HL-60 (cell line): ENCODE measurements around the gene JADE2.

ENCODE experiments used
- DNase-seq, 2 experiments: peaks; one replicate each; pipeline ENCODE4 v3.0.0-alpha.2; 2010 to 2020; ENCODE audit warnings: low read depth in 1 of 2, low spot score in 1 of 2
- H3K27ac ChIP-seq: fragments of 250-450 bp; sonication (Bioruptor Pico); replicated peaks from 2 replicates; pipeline ENCODE4 v1.5.1; 2020; ENCODE audit warnings: mild to moderate bottlenecking, moderate library complexity
- H3K27me3 ChIP-seq: fragments of 250-450 bp; sonication (Bioruptor Pico); 2 replicates; pipeline ENCODE4 v1.5.1; 2021; ENCODE audit warnings: mild to moderate bottlenecking, moderate library complexity; ENCODE audit not compliant: insufficient read depth, poor library complexity, severe bottlenecking
- H3K4me3 ChIP-seq: replicated peaks from 2 replicates; pipeline ENCODE4 v1.5.1; 2011; ENCODE audit warnings: mild to moderate bottlenecking, control low read depth, low read length; ENCODE audit not compliant: insufficient read depth
- CTCF ChIP-seq: IDR thresholded peaks from one replicate; pipeline ENCODE4 v1.5.1; 2011; ENCODE audit warnings: low read length, control low read depth, inconsistent platforms; ENCODE audit not compliant: insufficient read depth
- GABPA ChIP-seq: IDR thresholded peaks from 2 replicates; pipeline ENCODE4 v1.6.1; 2012; ENCODE audit warnings: low read depth
- POLR2AphosphoS5 ChIP-seq: IDR thresholded peaks from 2 replicates; pipeline ENCODE4 v1.6.1; 2012; ENCODE audit warnings: low read depth
- SPI1 ChIP-seq: IDR thresholded peaks from 2 replicates; pipeline ENCODE4 v1.6.1; 2012; ENCODE audit warnings: low read depth, mild to moderate bottlenecking, borderline replicate concordance
- TF ChIP-seq, protein P1 (sequence below): IDR thresholded peaks from 2 replicates; pipeline ENCODE4 v1.6.1; 2012; ENCODE audit warnings: low read depth; ENCODE audit not compliant: insufficient replicate concordance

JADE2 gene

DNA sequence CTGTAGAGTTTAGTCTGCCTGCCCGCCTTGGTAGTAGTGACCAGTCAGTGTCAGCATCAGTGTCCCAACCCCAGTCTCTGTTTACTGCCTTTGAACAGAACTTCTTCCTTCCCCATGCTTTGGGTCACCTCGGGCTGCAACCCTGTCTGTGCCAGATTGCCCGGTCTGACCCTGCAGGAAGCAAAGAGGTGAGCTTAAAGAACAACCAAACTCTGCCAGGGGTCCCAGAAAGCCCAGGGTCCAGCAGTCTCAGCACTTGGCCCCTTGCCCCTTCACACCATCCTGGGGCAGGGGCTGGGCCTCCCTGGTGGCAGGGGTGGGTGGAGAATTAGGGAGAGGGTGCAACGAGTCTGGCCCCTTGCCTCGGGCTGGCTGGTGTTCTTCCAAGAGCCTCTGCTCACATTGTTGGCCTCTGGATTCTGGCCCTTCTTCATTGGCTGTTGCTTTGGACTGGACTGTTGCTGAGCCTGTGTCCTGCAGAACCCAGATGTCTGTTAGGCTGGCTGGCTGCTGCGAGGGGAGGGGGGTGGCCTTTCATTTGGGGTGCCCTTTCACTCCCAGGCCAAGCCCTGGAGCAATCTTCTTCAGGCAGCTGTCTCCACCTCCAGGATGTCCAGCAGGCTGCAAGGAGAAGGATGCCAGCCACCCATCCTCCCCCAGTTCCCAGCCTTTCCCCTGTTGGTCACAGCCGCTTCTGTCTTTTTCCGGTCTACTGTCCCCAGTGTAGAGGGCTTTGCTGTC lies 55.9 kb downstream of the JADE2 start:
- Histone ChIP-seq H3K27me3 (no peaks in the 10 kb centered on the region), H3K27ac (no peak overlapping the region), H3K4me3 (no peak overlapping the region)
- no peak for DNase-seq
- TF ChIP-seq CTCF: no peak
- TF ChIP-seq POLR2AphosphoS5: no peak
- TF ChIP-seq, protein P1, sequence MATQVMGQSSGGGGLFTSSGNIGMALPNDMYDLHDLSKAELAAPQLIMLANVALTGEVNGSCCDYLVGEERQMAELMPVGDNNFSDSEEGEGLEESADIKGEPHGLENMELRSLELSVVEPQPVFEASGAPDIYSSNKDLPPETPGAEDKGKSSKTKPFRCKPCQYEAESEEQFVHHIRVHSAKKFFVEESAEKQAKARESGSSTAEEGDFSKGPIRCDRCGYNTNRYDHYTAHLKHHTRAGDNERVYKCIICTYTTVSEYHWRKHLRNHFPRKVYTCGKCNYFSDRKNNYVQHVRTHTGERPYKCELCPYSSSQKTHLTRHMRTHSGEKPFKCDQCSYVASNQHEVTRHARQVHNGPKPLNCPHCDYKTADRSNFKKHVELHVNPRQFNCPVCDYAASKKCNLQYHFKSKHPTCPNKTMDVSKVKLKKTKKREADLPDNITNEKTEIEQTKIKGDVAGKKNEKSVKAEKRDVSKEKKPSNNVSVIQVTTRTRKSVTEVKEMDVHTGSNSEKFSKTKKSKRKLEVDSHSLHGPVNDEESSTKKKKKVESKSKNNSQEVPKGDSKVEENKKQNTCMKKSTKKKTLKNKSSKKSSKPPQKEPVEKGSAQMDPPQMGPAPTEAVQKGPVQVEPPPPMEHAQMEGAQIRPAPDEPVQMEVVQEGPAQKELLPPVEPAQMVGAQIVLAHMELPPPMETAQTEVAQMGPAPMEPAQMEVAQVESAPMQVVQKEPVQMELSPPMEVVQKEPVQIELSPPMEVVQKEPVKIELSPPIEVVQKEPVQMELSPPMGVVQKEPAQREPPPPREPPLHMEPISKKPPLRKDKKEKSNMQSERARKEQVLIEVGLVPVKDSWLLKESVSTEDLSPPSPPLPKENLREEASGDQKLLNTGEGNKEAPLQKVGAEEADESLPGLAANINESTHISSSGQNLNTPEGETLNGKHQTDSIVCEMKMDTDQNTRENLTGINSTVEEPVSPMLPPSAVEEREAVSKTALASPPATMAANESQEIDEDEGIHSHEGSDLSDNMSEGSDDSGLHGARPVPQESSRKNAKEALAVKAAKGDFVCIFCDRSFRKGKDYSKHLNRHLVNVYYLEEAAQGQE: no peak
- no peak for TF ChIP-seq SPI1
- no peak for TF ChIP-seq GABPA

GRCh38 chr5:134582281-134582680 lies 56.8 kb downstream of the JADE2 start:
- Histone ChIP-seq H3K27me3 (no peaks in the 10 kb centered on the region), H3K27ac (no peak overlapping the region), H3K4me3 (no peak overlapping the region)
- no peak for DNase-seq
- TF ChIP-seq CTCF: no peak
- TF ChIP-seq, protein P1: no peak

- H3K27ac ChIP-seq: no peak overlapping the region
- no peaks in the 10 kb centered on the region for H3K27me3 ChIP-seq
- H3K4me3 ChIP-seq: no peak overlapping the region
- no peak for TF ChIP-seq CTCF
- TF ChIP-seq, protein P1: no peak
- TF ChIP-seq SPI1: no peak
- no peak for TF ChIP-seq POLR2AphosphoS5
- no peak for TF ChIP-seq GABPA
- no peak for DNase-seq
These were observed 57.5 kb downstream of the JADE2 start for GRCh38 chr5:134582941-134583340.
